Activated CD4-positive, alpha-beta T cell treated with anti-CD3 and anti-CD28 coated beads, Interleukin-2, amount 10 ng/mL, durations not matched to agents 24 days and 14 days (primary cell): ENCODE results near the gene PYDC2. TPM values are rescaled to one million over a fixed set of nuclear protein-coding genes. Genes with fewer than 3 reads are reported as not detected.
"Not testable (repeated sequence)": the region's sequence is repeated elsewhere in the genome, so short reads cannot be mapped to it uniquely, and the experiment has no call there.

Source experiments
- DNase-seq: peaks from one replicate; pipeline ENCODE4 v3.0.0; 2022
- H3K27ac Mint-ChIP-seq: one replicate; pipeline ENCODE4 v1.8.0; 2022; ENCODE audit warnings: mild to moderate bottlenecking, mixed read lengths
- H3K27me3 Mint-ChIP-seq: one replicate; pipeline ENCODE4 v1.8.0; 2022; ENCODE audit warnings: mixed read lengths
- H3K36me3 Mint-ChIP-seq: one replicate; pipeline ENCODE4 v1.8.0; 2022; ENCODE audit warnings: low read depth, mild to moderate bottlenecking, mixed read lengths
- H3K4me1 Mint-ChIP-seq: one replicate; pipeline ENCODE4 v1.8.0; 2021; ENCODE audit warnings: mixed read lengths
- H3K4me3 Mint-ChIP-seq: one replicate; pipeline ENCODE4 v1.8.0; 2022; ENCODE audit warnings: mild to moderate bottlenecking, moderate library complexity, mixed read lengths
- H3K9me3 Mint-ChIP-seq: one replicate; pipeline ENCODE4 v1.8.0; 2021; ENCODE audit warnings: mixed read lengths
- intact Hi-C: fragments of 100-400 bp; cut with micrococcal nuclease; formaldehyde crosslinking; loops from one replicate; pipeline ENCODE4 v1.15.1; 2023
- total RNA-seq: library from RNA; stranded (reverse); gene quantifications from 2 replicates; pipeline ENCODE4 v1.2.3, GENCODE V29; 2022

Gene PYDC2
- total RNA-seq, 1 donor from 2014 or later = not detected

GRCh38 chr3:191435981-191436380, 25.0 kb upstream of the PYDC2 start:
- Mint-ChIP-seq H3K9me3 (peaks cover 4% of the 10 kb centered on the region), H3K27ac (no peak overlapping the region), H3K27me3 (no peaks in the 10 kb centered on the region), H3K4me1 (no peaks in the 10 kb centered on the region), H3K4me3 (no peak overlapping the region), H3K36me3 (no peaks in the 10 kb centered on the region)
- no peak for DNase-seq
- intact Hi-C loops = no loop called here

DNA sequence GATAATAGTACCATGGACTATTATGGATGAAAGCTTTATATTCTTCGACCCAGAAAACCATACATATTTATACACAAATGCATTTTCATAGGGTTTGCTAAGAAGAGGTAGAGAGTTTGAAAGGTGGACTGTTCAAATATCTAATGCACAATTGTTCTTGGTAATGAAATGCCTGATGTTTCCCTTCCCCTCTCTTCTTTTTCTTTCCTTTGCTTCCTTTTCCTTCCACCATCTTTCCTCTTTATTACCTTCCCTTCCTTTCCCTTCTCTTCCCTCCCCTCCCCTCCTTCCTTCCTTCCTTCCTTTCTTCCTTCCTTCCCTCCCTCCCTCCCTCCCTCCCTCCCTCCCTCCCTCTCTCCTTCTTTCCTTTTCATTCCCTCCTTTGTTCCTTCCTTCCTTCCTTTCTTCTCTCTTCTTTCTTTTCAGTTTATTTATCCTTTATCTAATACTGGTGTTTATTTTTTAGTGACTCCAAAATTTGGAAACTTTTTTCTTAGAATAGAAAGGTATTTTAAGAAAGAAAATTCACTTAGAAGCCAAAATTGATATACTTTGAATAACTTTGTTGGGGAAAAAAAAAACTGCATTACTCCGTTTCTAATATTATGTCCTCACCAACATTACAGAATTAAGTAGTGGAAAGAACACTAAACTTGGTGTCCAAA, 22.7 kb upstream of the PYDC2 start:
- Mint-ChIP-seq H3K27me3 (no peaks in the 10 kb centered on the region), H3K4me1 (no peaks in the 10 kb centered on the region), H3K4me3 (no peak overlapping the region), H3K27ac (no peak overlapping the region), H3K36me3 (no peaks in the 10 kb centered on the region), H3K9me3 (peaks cover 4% of the 10 kb centered on the region)
- no peak for DNase-seq
- intact Hi-C loops = no loop called here

DNA sequence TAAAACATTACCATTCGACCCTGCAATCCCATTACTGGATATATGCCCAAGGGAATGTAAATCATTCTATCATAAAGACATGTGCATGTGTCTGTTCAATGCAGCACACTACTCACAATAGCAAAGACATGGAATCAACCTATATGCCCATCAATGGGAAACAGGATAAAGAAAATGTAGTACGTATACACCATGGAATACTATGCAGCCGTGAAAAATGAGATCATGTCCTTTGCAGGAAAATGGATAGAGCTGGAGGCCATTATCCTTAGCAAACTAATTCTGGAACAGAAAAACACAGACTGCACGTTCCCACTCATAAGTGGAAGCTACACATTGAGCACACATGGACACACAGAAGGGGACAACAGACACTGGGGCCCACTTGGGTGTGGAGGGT, 20.4 kb upstream of the PYDC2 start:
- Mint-ChIP-seq H3K27ac (no peak overlapping the region), H3K9me3 (peaks cover 4% of the 10 kb centered on the region), H3K4me1 (no peaks in the 10 kb centered on the region), H3K4me3 (no peak overlapping the region), H3K27me3 (no peaks in the 10 kb centered on the region), H3K36me3 (no peaks in the 10 kb centered on the region)
- DNase-seq = no peak
- intact Hi-C loops = no loop called here

DNA sequence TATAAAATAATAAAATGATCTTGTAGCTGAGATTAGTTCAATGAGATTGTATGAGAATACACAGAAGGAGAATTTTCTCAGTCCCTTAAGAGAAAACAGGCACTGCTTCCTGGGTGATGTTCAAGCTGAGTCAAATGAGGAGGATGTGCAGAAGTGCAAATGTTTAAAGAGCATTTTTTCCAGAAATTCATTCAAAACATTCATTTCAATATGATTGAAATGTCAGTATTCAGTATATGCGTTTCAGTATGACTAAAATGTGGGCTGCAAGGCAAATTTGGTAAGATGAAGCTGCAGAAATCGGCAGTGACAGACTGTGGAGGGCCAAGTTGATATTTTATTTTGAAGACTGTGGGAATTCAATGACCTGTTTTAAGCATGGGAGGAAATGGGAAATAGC, 19.3 kb upstream of the PYDC2 start:
- intact Hi-C loops = no loop called here
- no peak overlapping the region for H3K4me3 Mint-ChIP-seq
- H3K9me3 Mint-ChIP-seq = peaks cover 4% of the 10 kb centered on the region
- no peaks in the 10 kb centered on the region for H3K4me1 Mint-ChIP-seq
- no peaks in the 10 kb centered on the region for H3K36me3 Mint-ChIP-seq
- DNase-seq = no peak
- H3K27ac Mint-ChIP-seq = no peak overlapping the region
- H3K27me3 Mint-ChIP-seq = no peaks in the 10 kb centered on the region

- no peak overlapping the region for H3K27ac Mint-ChIP-seq
- intact Hi-C loops = no loop called here
- no peak for DNase-seq
- no peaks in the 10 kb centered on the region for H3K4me1 Mint-ChIP-seq
- no peaks in the 10 kb centered on the region for H3K27me3 Mint-ChIP-seq
- peaks cover 4% of the 10 kb centered on the region for H3K9me3 Mint-ChIP-seq
- no peak overlapping the region for H3K4me3 Mint-ChIP-seq
- H3K36me3 Mint-ChIP-seq = no peaks in the 10 kb centered on the region
These were observed 16.4 kb upstream of the PYDC2 start for GRCh38 chr3:191444569-191444968.

DNA sequence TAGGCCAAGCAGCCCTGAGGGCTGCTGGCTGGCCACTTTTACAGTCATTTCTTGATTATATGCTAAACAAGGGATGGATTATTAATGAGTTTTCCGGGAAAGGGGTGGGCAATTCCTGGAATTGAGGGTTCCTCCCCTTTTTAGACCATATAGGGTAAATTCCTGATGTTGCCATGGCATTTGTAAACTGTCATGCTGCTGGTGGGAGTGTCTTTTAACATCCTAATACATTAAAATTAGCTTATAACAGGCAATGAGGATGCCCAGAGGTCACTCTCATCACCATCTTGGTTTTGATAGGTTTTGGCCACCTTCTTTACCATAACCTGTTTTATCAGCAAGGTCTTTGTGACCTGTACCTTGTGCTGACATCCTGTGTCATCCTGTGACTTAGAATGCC, 11.7 kb upstream of the PYDC2 start:
- intact Hi-C loops = no loop called here
- no peaks in the 10 kb centered on the region for H3K36me3 Mint-ChIP-seq
- H3K4me1 Mint-ChIP-seq = no peaks in the 10 kb centered on the region
- H3K27ac Mint-ChIP-seq = no peak overlapping the region
- H3K4me3 Mint-ChIP-seq = no peak overlapping the region
- H3K27me3 Mint-ChIP-seq = no peaks in the 10 kb centered on the region
- H3K9me3 Mint-ChIP-seq = no peaks in the 10 kb centered on the region
- no peak for DNase-seq

- no peak for DNase-seq
- no peaks in the 10 kb centered on the region for H3K27me3 Mint-ChIP-seq
- intact Hi-C loops = no loop called here
- H3K4me1 Mint-ChIP-seq = no peaks in the 10 kb centered on the region
- H3K4me3 Mint-ChIP-seq = no peak overlapping the region
- no peaks in the 10 kb centered on the region for H3K9me3 Mint-ChIP-seq
- H3K27ac Mint-ChIP-seq = no peak overlapping the region
- H3K36me3 Mint-ChIP-seq = no peaks in the 10 kb centered on the region
These were observed 5.6 kb upstream of the PYDC2 start for GRCh38 chr3:191455257-191455952.

DNA sequence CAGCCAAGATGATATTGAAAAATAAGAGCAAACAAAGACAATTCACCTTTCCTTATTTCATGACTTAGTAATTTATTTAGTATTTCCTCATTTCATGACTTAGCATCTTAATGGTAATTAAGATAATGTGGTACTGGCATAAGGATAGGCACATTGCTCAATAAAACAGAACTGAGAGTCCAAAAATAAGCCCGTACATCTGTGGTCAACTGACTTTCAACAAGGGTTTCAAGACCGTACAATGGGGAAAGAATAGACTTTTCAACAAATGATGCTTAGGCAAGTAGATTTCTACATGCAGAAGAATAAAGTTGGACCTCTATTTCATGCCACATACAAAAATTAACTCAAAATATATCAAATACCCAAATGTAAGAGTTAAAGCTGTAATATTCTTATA, 603 bp upstream of the PYDC2 start:
- H3K4me1 Mint-ChIP-seq = no peaks in the 10 kb centered on the region
- DNase-seq = no peak
- H3K9me3 Mint-ChIP-seq = no peaks in the 10 kb centered on the region
- H3K4me3 Mint-ChIP-seq = no peak overlapping the region
- intact Hi-C loops = no loop called here
- H3K27ac Mint-ChIP-seq = no peak overlapping the region
- no peaks in the 10 kb centered on the region for H3K36me3 Mint-ChIP-seq
- H3K27me3 Mint-ChIP-seq = no peaks in the 10 kb centered on the region

DNA sequence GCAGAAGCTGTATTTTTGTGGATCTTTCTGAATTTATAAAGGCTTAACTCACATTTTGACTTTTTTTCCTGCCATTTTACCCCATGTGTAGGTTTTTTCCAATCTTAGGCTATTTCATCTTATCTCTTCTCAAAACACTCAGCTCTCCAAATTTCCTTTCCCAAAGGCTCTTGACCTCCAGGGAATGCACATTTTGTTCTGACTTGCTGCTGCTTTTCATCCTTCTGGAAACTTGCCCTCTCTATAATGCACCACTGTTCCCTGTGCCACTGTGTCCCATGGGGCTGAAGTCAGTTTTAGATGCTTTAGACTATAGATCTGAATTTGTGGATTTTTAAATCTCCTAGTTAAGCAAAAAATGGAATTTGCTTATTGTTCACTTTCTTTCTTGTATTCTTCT, 9.1 kb downstream of the PYDC2 start:
- no peaks in the 10 kb centered on the region for H3K36me3 Mint-ChIP-seq
- no peak overlapping the region for H3K27ac Mint-ChIP-seq
- H3K27me3 Mint-ChIP-seq = no peaks in the 10 kb centered on the region
- H3K4me3 Mint-ChIP-seq = no peak overlapping the region
- H3K4me1 Mint-ChIP-seq = no peaks in the 10 kb centered on the region
- DNase-seq = no peak
- intact Hi-C loops = no loop called here
- H3K9me3 Mint-ChIP-seq = no peaks in the 10 kb centered on the region

- intact Hi-C loops = no loop called here
- Mint-ChIP-seq H3K4me3 (no peak overlapping the region), H3K27me3 (no peaks in the 10 kb centered on the region), H3K9me3 (no peaks in the 10 kb centered on the region), H3K36me3 (no peaks in the 10 kb centered on the region), H3K4me1 (no peaks in the 10 kb centered on the region), H3K27ac (no peak overlapping the region)
- no peak for DNase-seq
These were observed 9.6 kb downstream of the PYDC2 start for GRCh38 chr3:191470545-191470944.

- no peak overlapping the region for H3K4me3 Mint-ChIP-seq
- H3K27me3 Mint-ChIP-seq = no peaks in the 10 kb centered on the region
- intact Hi-C loops = no loop called here
- H3K36me3 Mint-ChIP-seq = no peaks in the 10 kb centered on the region
- H3K27ac Mint-ChIP-seq = no peak overlapping the region
- DNase-seq = no peak
- H3K4me1 Mint-ChIP-seq = no peaks in the 10 kb centered on the region
- H3K9me3 Mint-ChIP-seq = no peaks in the 10 kb centered on the region
These were observed 12.8 kb downstream of the PYDC2 start for GRCh38 chr3:191473661-191474198.

GRCh38 chr3:191476066-191476772, 15.3 kb downstream of the PYDC2 start:
- intact Hi-C loops = no loop called here
- H3K4me3 Mint-ChIP-seq = no peak overlapping the region
- DNase-seq = no peak
- no peaks in the 10 kb centered on the region for H3K27me3 Mint-ChIP-seq
- no peak overlapping the region for H3K27ac Mint-ChIP-seq
- no peaks in the 10 kb centered on the region for H3K4me1 Mint-ChIP-seq
- no peaks in the 10 kb centered on the region for H3K36me3 Mint-ChIP-seq
- H3K9me3 Mint-ChIP-seq = no peaks in the 10 kb centered on the region

- H3K4me1 Mint-ChIP-seq, H3K36me3 Mint-ChIP-seq, H3K27ac Mint-ChIP-seq, H3K27me3 Mint-ChIP-seq, DNase-seq, intact Hi-C loops, H3K4me3 Mint-ChIP-seq, H3K9me3 Mint-ChIP-seq: not testable (repeated sequence)
These were observed 23.0 kb downstream of the PYDC2 start for GRCh38 chr3:191483994-191484393.

DNA sequence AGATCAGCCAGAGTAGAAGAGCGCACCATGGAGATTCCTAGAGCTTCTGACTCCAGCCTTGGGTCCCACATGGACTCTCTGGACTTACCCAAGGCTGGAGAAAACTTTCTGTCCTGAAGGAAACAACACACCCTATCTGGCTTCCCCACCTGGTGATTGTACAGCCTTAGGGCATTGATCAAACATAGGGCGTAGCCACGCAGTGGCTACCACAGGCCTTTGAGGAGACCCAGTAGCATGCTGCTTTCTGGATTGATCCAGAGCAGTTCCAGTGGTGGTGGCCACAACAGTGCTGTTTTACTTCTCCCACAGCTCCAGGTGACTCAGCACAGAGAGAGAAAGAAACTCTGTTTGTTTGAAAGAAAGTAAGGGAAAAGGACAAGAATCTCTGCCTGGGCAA, 23.5 kb downstream of the PYDC2 start:
- no peak overlapping the region for H3K4me3 Mint-ChIP-seq
- DNase-seq = no peak
- H3K27ac Mint-ChIP-seq = no peak overlapping the region

More for the DNA sequence above, 23.5 kb downstream of the PYDC2 start:
- H3K4me1 Mint-ChIP-seq = no peaks in the 10 kb centered on the region
- no peaks in the 10 kb centered on the region for H3K36me3 Mint-ChIP-seq
- intact Hi-C loops = no loop called here
- no peaks in the 10 kb centered on the region for H3K27me3 Mint-ChIP-seq
- H3K9me3 Mint-ChIP-seq = no peaks in the 10 kb centered on the region
